Progenitor cell of endocrine pancreas (in vitro differentiated cells): Measurements from ENCODE around the gene RUNX1. TPM values are rescaled to one million over a fixed set of nuclear protein-coding genes. Genes with fewer than 3 reads are reported as not detected.

Source experiments
- DNase-seq: peaks from one replicate; pipeline ENCODE4 v3.0.0; 2021; ENCODE audit warnings: low spot score; ENCODE audit not compliant: unreplicated experiment
- H3K27ac Mint-ChIP-seq: 2 replicates; pipeline ENCODE4 v1.8.0; 2021; ENCODE audit warnings: mild to moderate bottlenecking, moderate library complexity, mixed read lengths
- H3K27me3 Mint-ChIP-seq: 2 replicates; pipeline ENCODE4 v1.8.0; 2021; ENCODE audit warnings: mixed read lengths
- H3K36me3 Mint-ChIP-seq: 2 replicates; pipeline ENCODE4 v1.8.0; 2022; ENCODE audit warnings: mixed read lengths; ENCODE audit not compliant: insufficient read depth
- H3K4me1 Mint-ChIP-seq: 2 replicates; pipeline ENCODE4 v1.8.0; 2021; ENCODE audit warnings: low read depth, mixed read lengths
- H3K4me3 Mint-ChIP-seq: 2 replicates; pipeline ENCODE4 v1.8.0; 2021; ENCODE audit warnings: low read depth, mild to moderate bottlenecking, moderate library complexity, mixed read lengths
- H3K9me3 Mint-ChIP-seq: 2 replicates; pipeline ENCODE4 v1.8.0; 2021; ENCODE audit warnings: low read depth, mixed read lengths
- total RNA-seq: library from RNA; stranded (reverse); gene quantifications from 2 replicates; pipeline ENCODE4 v1.2.1, GENCODE V29; 2021
- TF ChIP-seq, protein P1 (sequence below): fragments of 200-600 bp; sonication (generic); IDR thresholded peaks from one replicate; pipeline ENCODE4 v1.5.0; 2021; ENCODE audit warnings: antibody characterized with exemption, mild to moderate bottlenecking; ENCODE audit not compliant: unreplicated experiment

RUNX1 gene
- total RNA-seq, 1 donor from 2014 or later = 7.1 TPM

DNA sequence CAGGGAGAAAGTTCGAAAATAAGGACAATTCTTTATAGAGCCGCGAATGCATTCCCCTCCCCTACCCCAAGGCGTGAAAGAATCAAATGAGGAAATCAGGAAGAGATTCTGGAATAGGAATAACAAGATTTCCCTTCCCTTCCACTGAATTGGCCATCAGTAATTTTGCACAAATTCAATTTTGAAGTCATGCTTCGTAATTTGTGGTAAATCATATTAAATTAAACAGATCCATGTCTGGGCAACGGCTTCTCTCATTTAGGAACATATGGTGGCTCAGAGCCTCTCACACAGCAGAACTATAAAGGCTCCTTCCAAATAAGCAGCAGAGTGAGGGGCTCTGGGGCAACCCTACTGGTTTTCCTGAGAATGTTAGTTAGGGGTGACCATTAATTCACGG is 227.4 kb downstream of the RUNX1 start:
- H3K4me3 Mint-ChIP-seq = no peak overlapping the region
- H3K36me3 Mint-ChIP-seq = peaks cover 5% of the 10 kb centered on the region
- peaks cover 8% of the 10 kb centered on the region for H3K9me3 Mint-ChIP-seq
- no peak overlapping the region for H3K27ac Mint-ChIP-seq
- H3K27me3 Mint-ChIP-seq = peaks cover 4% of the 10 kb centered on the region
- no peak for DNase-seq
- TF ChIP-seq, protein P1, sequence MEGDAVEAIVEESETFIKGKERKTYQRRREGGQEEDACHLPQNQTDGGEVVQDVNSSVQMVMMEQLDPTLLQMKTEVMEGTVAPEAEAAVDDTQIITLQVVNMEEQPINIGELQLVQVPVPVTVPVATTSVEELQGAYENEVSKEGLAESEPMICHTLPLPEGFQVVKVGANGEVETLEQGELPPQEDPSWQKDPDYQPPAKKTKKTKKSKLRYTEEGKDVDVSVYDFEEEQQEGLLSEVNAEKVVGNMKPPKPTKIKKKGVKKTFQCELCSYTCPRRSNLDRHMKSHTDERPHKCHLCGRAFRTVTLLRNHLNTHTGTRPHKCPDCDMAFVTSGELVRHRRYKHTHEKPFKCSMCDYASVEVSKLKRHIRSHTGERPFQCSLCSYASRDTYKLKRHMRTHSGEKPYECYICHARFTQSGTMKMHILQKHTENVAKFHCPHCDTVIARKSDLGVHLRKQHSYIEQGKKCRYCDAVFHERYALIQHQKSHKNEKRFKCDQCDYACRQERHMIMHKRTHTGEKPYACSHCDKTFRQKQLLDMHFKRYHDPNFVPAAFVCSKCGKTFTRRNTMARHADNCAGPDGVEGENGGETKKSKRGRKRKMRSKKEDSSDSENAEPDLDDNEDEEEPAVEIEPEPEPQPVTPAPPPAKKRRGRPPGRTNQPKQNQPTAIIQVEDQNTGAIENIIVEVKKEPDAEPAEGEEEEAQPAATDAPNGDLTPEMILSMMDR = no peak
- H3K4me1 Mint-ChIP-seq = peaks cover 20% of the 10 kb centered on the region

DNA sequence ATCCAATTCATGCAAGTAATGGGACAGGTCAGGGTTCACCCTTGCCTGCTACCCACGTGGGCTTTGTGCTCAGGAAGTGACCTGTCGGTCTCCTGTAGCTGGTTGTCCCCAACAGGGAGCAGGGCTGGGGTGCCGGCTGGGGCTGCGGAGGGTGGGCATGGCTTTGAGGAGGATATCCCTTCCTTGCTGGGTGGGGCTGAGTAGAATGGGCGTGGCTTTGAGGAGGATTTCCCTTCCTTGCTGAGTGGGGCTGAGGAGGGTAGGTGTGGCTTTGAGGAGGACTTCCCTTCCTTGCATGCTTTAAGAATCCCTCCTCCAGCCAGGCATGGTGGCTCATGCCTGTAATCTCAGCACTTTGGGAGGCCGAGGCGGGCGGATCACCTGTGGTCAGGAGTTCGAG is 229.1 kb downstream of the RUNX1 start:
- H3K36me3 Mint-ChIP-seq = no peaks in the 10 kb centered on the region
- DNase-seq = no peak

DNA sequence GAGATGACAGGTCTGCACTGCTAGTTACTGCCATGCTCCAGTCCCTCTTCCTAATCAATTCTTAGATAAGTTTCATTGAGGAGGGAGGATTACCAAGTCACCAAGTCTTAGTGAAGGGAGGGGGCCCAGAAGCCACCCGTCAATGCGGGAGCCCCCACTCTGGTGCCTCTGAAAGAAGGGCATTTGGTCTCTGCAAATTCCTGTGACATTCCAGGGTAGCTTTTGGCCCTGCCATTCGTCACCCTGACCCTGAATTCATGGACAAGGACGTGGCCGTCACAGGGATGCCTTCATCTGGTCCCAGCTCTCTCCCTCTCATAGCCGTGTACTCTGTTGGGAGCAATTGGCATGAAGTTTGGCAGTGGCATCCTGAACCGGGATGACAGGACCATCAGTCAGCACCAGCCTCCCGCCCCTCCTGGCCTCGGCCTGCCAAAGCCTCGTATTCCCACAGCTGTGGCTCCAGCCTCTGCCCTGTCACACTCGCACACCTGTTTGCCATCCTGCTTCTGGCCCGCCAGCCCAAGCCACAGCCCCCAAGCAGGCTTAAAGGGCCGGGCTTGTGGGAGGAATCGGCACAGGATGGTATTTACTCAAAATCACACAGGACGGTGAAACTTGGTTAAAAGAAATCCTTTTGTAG is 229.6 kb downstream of the RUNX1 start:
- no peak for DNase-seq
- peaks cover 23% of the 10 kb centered on the region for H3K27me3 Mint-ChIP-seq
- peaks cover 22% of the 10 kb centered on the region for H3K4me1 Mint-ChIP-seq
- H3K9me3 Mint-ChIP-seq = peaks cover 3% of the 10 kb centered on the region
- TF ChIP-seq, protein P1 = no peak
- no peaks in the 10 kb centered on the region for H3K36me3 Mint-ChIP-seq
- no peak overlapping the region for H3K4me3 Mint-ChIP-seq
- H3K27ac Mint-ChIP-seq = no peak overlapping the region

More for the DNA sequence above, 229.1 kb downstream of the RUNX1 start:
- peaks cover 3% of the 10 kb centered on the region for H3K9me3 Mint-ChIP-seq
- no peak overlapping the region for H3K27ac Mint-ChIP-seq
- H3K4me1 Mint-ChIP-seq = peaks cover 20% of the 10 kb centered on the region
- no peak overlapping the region for H3K4me3 Mint-ChIP-seq
- H3K27me3 Mint-ChIP-seq = peaks cover 18% of the 10 kb centered on the region
- TF ChIP-seq, protein P1 = no peak

DNA sequence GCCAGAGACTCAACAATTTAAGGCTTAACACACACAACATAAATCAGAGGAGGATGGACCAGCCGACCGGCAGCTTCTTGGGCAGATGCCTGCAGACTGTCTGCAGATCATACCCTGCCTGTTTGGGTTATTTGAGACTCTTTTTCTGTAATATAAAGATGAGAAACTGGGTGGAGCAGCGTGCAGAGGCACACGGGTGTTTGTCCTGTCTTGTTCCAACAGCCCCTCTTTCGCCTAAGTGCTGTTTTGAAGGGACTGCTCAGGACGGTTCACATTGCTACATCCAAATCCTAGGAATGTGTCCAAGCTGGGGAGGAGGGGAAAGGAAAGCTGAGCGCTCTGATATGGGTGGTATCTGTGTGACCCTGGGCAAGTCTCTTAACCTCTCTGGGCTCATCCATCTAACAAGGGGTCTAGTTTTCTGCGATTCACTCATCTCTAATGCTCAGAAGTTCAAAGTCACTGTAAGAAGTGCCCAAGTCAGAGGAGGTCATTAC is 230.4 kb downstream of the RUNX1 start:
- Mint-ChIP-seq H3K27ac (no peak overlapping the region), H3K36me3 (no peaks in the 10 kb centered on the region), H3K27me3 (peaks cover 27% of the 10 kb centered on the region), H3K9me3 (peaks cover 3% of the 10 kb centered on the region), H3K4me3 (no peak overlapping the region), H3K4me1 (peaks cover 17% of the 10 kb centered on the region)
- DNase-seq = no peak
- TF ChIP-seq, protein P1 = no peak

DNA sequence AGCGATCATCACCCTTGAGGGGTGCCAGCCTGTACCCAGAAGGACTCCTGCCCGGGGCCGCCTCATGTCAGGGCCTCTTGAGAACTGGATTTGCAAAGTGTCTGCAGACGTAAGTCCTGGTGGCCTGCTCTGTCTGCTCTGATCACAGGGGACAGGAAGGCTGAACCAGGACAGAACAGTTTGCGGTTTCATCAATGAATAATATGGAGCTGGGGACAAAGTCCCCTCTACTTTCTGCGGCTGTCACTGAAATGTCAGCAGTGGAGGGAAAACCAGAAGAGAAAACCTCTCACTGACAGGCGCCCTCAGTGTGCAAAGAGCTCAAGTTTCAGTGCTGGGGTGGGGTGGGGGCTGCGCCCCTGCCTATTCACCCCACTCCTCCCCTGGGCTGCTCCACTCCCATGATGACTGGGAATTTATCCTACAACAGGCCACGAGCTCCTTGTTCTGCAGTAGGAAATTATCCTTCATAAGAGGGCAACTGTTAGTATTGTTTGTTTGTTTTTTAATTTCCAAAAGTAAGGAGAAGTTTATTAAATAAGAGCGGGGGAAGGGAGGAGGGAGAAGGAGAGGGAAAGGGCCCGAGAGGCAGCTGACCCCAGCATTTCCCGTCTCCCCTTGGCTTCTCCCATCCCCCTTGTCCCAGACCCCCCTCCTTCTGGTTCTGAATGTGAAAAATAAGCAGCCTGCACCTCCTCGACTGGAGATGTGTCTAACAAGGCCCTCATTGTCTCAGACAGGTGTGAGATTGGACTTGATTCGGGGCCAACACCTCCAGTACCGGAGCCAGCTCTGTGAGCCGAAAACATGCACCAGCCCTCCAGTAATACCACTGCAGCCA is 231.1 kb downstream of the RUNX1 start:
- DNase-seq = no peak
- H3K4me1 Mint-ChIP-seq = peaks cover 16% of the 10 kb centered on the region

More for the DNA sequence above, 231.1 kb downstream of the RUNX1 start:
- peaks cover under 1% of the 10 kb centered on the region for H3K9me3 Mint-ChIP-seq
- H3K27me3 Mint-ChIP-seq = peaks cover 29% of the 10 kb centered on the region
- H3K4me3 Mint-ChIP-seq = no peak overlapping the region
- no peaks in the 10 kb centered on the region for H3K36me3 Mint-ChIP-seq
- TF ChIP-seq, protein P1 = no peak
- no peak overlapping the region for H3K27ac Mint-ChIP-seq
